GM23338 (cell line): ENCODE data around the gene SLC25A41. TPM values are rescaled to one million over a fixed set of nuclear protein-coding genes. Genes with fewer than 3 reads are reported as not detected.

Experiments
- ATAC-seq: fragments of 200-7000 bp; cut with Tn5 transposase; 3 replicates; pipeline ENCODE4 v1.9.1; 2020
- DNase-seq: peaks from one replicate; pipeline ENCODE4 v3.0.0-alpha.2; 2015; ENCODE audit warnings: low spot score
- H2AFZ ChIP-seq: fragments of 200-600 bp; sonication (generic); 2 replicates; pipeline ENCODE4 v1.8.0; 2016; ENCODE audit warnings: antibody characterized with exemption, mild to moderate bottlenecking, moderate library complexity
- H3F3A ChIP-seq: fragments of 200-600 bp; sonication (generic); replicated peaks from 2 replicates; pipeline ENCODE4 v1.8.0; 2017; ENCODE audit warnings: antibody characterized with exemption, mixed run types, low read depth
- H3K27ac ChIP-seq: fragments of 200-600 bp; sonication (generic); 2 replicates; pipeline ENCODE4 v1.6.1; 2016; ENCODE audit warnings: low read depth
- H3K27me3 ChIP-seq: fragments of 200-600 bp; sonication (generic); 2 replicates; pipeline ENCODE4 v1.8.0; 2016; ENCODE audit warnings: mild to moderate bottlenecking, mixed run types, moderate library complexity; ENCODE audit not compliant: insufficient read depth
- H3K36me3 ChIP-seq: fragments of 200-600 bp; sonication (generic); 2 replicates; pipeline ENCODE4 v1.8.0; 2016; ENCODE audit warnings: mild to moderate bottlenecking; ENCODE audit not compliant: insufficient read depth
- H3K4me1 ChIP-seq: fragments of 200-600 bp; sonication (generic); 2 replicates; pipeline ENCODE4 v1.8.0; 2016; ENCODE audit warnings: mild to moderate bottlenecking, moderate library complexity; ENCODE audit not compliant: insufficient read depth
- H3K4me2 ChIP-seq: fragments of 200-600 bp; sonication (generic); 2 replicates; pipeline ENCODE4 v1.7.1; 2017; ENCODE audit warnings: mixed run types
- H3K4me3 ChIP-seq: fragments of 200-600 bp; sonication (generic); 2 replicates; pipeline ENCODE4 v1.6.1; 2016; ENCODE audit warnings: mixed run types
- H3K79me2 ChIP-seq: fragments of 200-600 bp; sonication (generic); replicated peaks from 2 replicates; pipeline ENCODE4 v1.8.0; 2017; ENCODE audit warnings: mild to moderate bottlenecking; ENCODE audit not compliant: insufficient read depth
- H3K9me2 ChIP-seq: fragments of 200-600 bp; sonication (generic); 2 replicates; pipeline ENCODE4 v1.8.0; 2017; ENCODE audit not compliant: insufficient read depth
- H4K20me1 ChIP-seq: fragments of 200-600 bp; sonication (generic); replicated peaks from 2 replicates; pipeline ENCODE4 v1.8.0; 2017; ENCODE audit warnings: mild to moderate bottlenecking; ENCODE audit not compliant: insufficient read depth
- H3K27ac Mint-ChIP-seq: 2 replicates; pipeline ENCODE4 v1.8.0; 2020; ENCODE audit warnings: inconsistent platforms, mild to moderate bottlenecking, moderate library complexity, mixed read lengths
- H3K27me3 Mint-ChIP-seq: 3 replicates; pipeline ENCODE4 v1.8.0; 2022; ENCODE audit warnings: low read depth, mild to moderate bottlenecking, moderate library complexity, mixed read lengths, inconsistent platforms; ENCODE audit not compliant: insufficient read depth, poor library complexity
- H3K36me3 Mint-ChIP-seq: 3 replicates; pipeline ENCODE4 v1.8.0; 2021; ENCODE audit warnings: low read depth, mild to moderate bottlenecking, inconsistent platforms, moderate library complexity, mixed read lengths
- H3K4me1 Mint-ChIP-seq: 3 replicates; pipeline ENCODE4 v1.8.0; 2020; ENCODE audit warnings: mild to moderate bottlenecking, inconsistent platforms, mixed read lengths
- H3K4me3 Mint-ChIP-seq: 3 replicates; pipeline ENCODE4 v1.8.0; 2021; ENCODE audit warnings: moderate library complexity, mild to moderate bottlenecking, inconsistent platforms, mixed read lengths
- H3K9me3 Mint-ChIP-seq: 3 replicates; pipeline ENCODE4 v1.8.0; 2020; ENCODE audit warnings: moderate library complexity, mild to moderate bottlenecking, inconsistent platforms, mixed read lengths
- CREB1 ChIP-seq: fragments of 250-450 bp; sonication (Bioruptor Pico); IDR thresholded peaks from 2 replicates; pipeline ENCODE4 v1.5.0; 2020; ENCODE audit warnings: low read depth, mild to moderate bottlenecking, moderate library complexity
- EZH2 ChIP-seq: fragments of 200-600 bp; sonication (generic); IDR thresholded peaks from one replicate; pipeline ENCODE4 v1.8.0; 2017; ENCODE audit warnings: antibody characterized with exemption, mild to moderate bottlenecking, low read depth; ENCODE audit not compliant: unreplicated experiment
- JUNB ChIP-seq: IDR thresholded peaks from one replicate; pipeline ENCODE4 v1.6.1; 2016; ENCODE audit warnings: antibody characterized with exemption; ENCODE audit not compliant: unreplicated experiment
- POLR2AphosphoS5 ChIP-seq: IDR thresholded peaks from 2 replicates; pipeline ENCODE4 v1.6.1; 2016; ENCODE audit warnings: antibody characterized with exemption, low read depth
- STAT1 ChIP-seq: IDR thresholded peaks from one replicate; pipeline ENCODE4 v1.6.1; 2016; ENCODE audit warnings: antibody characterized with exemption; ENCODE audit not compliant: unreplicated experiment
- ZNF114 ChIP-seq: fragments of 250-450 bp; sonication (Bioruptor Pico); IDR thresholded peaks from 2 replicates; pipeline ENCODE4 v1.5.0; 2020; ENCODE audit warnings: mild to moderate bottlenecking, moderate library complexity
- ZNF331 ChIP-seq: fragments of 250-450 bp; sonication (Bioruptor Pico); IDR thresholded peaks from 2 replicates; pipeline ENCODE4 v1.5.0; 2020; ENCODE audit warnings: low read depth, mild to moderate bottlenecking, moderate library complexity
- ZNF462 ChIP-seq: fragments of 250-450 bp; sonication (Bioruptor Pico); IDR thresholded peaks from 2 replicates; pipeline ENCODE4 v1.5.0; 2020; ENCODE audit warnings: mild to moderate bottlenecking, moderate library complexity
- polyA plus RNA-seq: library from polyadenylated mRNA; unstranded; fragments of >200 nt; fragmentation: Nextera tagmentation; extraction: Ambion mirVana; gene quantifications from 2 replicates; pipeline ENCODE4 v1.2.1, GENCODE V29; 2016
- total RNA-seq: library from RNA; depleted of rRNA; stranded (reverse); fragments of >200 nt; shearing (Covaris generic); gene quantifications from 2 replicates; pipeline ENCODE4 v1.2.3, GENCODE V29; 2014
- TF ChIP-seq, protein P1 (sequence below): IDR thresholded peaks from one replicate; pipeline ENCODE4 v1.6.1; 2018; ENCODE audit warnings: antibody characterized with exemption; ENCODE audit not compliant: unreplicated experiment
- TF ChIP-seq, protein P2 (sequence below): IDR thresholded peaks from 2 replicates; pipeline ENCODE4 v1.6.1; 2016; ENCODE audit warnings: antibody characterized with exemption

SLC25A41 gene
- total and polyA plus RNA-seq, 2 experiments from 2014 or later = 0.24 to 0.35 TPM

GRCh38 chr19:6409346-6409745 lies 24.2 kb downstream of the SLC25A41 start:
- H3K4me1 Mint-ChIP-seq = peaks cover 18% of the 10 kb centered on the region; the same call in 2 of the 3 replicates
- H3K36me3 Mint-ChIP-seq = peaks cover 18% of the 10 kb centered on the region
- no peaks in the 10 kb centered on the region for H3K27me3 ChIP-seq
- TF ChIP-seq ZNF114 (CRISPR knock-in tag) (no peak), JUNB (no peak), ZNF331 (CRISPR knock-in tag) (no peak), POLR2AphosphoS5 (no peak), EZH2 (no peak)
- TF ChIP-seq, protein P1, sequence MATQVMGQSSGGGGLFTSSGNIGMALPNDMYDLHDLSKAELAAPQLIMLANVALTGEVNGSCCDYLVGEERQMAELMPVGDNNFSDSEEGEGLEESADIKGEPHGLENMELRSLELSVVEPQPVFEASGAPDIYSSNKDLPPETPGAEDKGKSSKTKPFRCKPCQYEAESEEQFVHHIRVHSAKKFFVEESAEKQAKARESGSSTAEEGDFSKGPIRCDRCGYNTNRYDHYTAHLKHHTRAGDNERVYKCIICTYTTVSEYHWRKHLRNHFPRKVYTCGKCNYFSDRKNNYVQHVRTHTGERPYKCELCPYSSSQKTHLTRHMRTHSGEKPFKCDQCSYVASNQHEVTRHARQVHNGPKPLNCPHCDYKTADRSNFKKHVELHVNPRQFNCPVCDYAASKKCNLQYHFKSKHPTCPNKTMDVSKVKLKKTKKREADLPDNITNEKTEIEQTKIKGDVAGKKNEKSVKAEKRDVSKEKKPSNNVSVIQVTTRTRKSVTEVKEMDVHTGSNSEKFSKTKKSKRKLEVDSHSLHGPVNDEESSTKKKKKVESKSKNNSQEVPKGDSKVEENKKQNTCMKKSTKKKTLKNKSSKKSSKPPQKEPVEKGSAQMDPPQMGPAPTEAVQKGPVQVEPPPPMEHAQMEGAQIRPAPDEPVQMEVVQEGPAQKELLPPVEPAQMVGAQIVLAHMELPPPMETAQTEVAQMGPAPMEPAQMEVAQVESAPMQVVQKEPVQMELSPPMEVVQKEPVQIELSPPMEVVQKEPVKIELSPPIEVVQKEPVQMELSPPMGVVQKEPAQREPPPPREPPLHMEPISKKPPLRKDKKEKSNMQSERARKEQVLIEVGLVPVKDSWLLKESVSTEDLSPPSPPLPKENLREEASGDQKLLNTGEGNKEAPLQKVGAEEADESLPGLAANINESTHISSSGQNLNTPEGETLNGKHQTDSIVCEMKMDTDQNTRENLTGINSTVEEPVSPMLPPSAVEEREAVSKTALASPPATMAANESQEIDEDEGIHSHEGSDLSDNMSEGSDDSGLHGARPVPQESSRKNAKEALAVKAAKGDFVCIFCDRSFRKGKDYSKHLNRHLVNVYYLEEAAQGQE = no peak
- TF ChIP-seq, protein P2, sequence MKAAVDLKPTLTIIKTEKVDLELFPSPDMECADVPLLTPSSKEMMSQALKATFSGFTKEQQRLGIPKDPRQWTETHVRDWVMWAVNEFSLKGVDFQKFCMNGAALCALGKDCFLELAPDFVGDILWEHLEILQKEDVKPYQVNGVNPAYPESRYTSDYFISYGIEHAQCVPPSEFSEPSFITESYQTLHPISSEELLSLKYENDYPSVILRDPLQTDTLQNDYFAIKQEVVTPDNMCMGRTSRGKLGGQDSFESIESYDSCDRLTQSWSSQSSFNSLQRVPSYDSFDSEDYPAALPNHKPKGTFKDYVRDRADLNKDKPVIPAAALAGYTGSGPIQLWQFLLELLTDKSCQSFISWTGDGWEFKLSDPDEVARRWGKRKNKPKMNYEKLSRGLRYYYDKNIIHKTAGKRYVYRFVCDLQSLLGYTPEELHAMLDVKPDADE = no peak
- no peak overlapping the region for H3K4me2 ChIP-seq
- ATAC-seq (no peak), DNase-seq (no peak)
- no peak overlapping the region for H3K4me3 Mint-ChIP-seq
- peaks cover 3% of the 10 kb centered on the region for H3K27me3 Mint-ChIP-seq
- H3K36me3 ChIP-seq = no peaks in the 10 kb centered on the region
- H4K20me1 ChIP-seq = 0 out of 2 replicates have a peak, but pooled peaks cover 5% of the 10 kb centered on the region
- no peaks in the 10 kb centered on the region for H3K9me3 Mint-ChIP-seq
- no peak overlapping the region for H3K27ac ChIP-seq
- peaks cover 10% of the 10 kb centered on the region for H3K4me1 ChIP-seq
- no peak overlapping the region for H3K4me3 ChIP-seq
- no peaks in the 10 kb centered on the region for H3K9me2 ChIP-seq
- H3K27ac Mint-ChIP-seq = no peak overlapping the region
- H3F3A ChIP-seq = peaks cover 9% of the 10 kb centered on the region; the same call in 1 of the 2 replicates
- no peak overlapping the region for H2AFZ ChIP-seq
- no peaks in the 10 kb centered on the region for H3K79me2 ChIP-seq

DNA sequence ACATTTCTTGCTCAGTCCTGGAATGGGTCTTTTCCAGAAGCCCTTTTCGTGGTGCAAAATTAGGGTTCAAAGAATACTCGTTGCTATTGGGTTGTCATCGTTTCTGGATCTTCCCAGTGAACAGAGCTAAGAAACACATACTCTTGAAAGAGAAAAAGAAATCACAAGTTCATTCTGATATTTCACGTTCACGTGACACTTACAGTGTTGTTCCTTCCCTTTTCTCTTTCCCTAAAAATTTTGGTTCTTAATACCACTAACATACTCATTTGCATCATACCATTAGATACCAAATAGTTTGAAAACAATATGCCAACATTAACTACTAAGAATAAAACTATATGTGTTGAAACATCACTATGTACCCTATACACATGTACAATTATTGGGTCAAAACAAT lies 27.2 kb downstream of the SLC25A41 start:
- no peaks in the 10 kb centered on the region for H4K20me1 ChIP-seq
- H3K27ac ChIP-seq = no peak overlapping the region
- H3K4me2 ChIP-seq = no peak overlapping the region
- no peaks in the 10 kb centered on the region for H3K36me3 Mint-ChIP-seq
- ATAC-seq = no peak
- H3K4me1 ChIP-seq = no peaks in the 10 kb centered on the region
- no peak overlapping the region for H3K27ac Mint-ChIP-seq
- no peaks in the 10 kb centered on the region for H3K36me3 ChIP-seq
- H3K27me3 ChIP-seq = no peaks in the 10 kb centered on the region
- no peak overlapping the region for H3K4me3 ChIP-seq
- no peaks in the 10 kb centered on the region; the same call in 2 of the 3 replicates for H3K9me3 Mint-ChIP-seq
- no peaks in the 10 kb centered on the region for H3K79me2 ChIP-seq
- no peaks in the 10 kb centered on the region for H3K9me2 ChIP-seq
- no peak overlapping the region for H3K4me3 Mint-ChIP-seq
- peaks cover 2% of the 10 kb centered on the region for H3K27me3 Mint-ChIP-seq
- no peaks in the 10 kb centered on the region for H3F3A ChIP-seq
- no peak for DNase-seq
- H2AFZ ChIP-seq = no peak overlapping the region
- H3K4me1 Mint-ChIP-seq = no peaks in the 10 kb centered on the region
- TF ChIP-seq CREB1 (CRISPR knock-in tag) (no peak), ZNF114 (CRISPR knock-in tag) (no peak), JUNB (no peak), EZH2 (no peak), ZNF462 (CRISPR knock-in tag) (no peak), STAT1 (no peak)
- TF ChIP-seq, protein P2 = no peak
